GM21723 (cell line): ENCODE measurements around the gene COPB2.
A peak's percentile ranks its signal among the peaks of the same experiment; 100 is the strongest.
"Not testable (repeated sequence)": the region's sequence is repeated elsewhere in the genome, so short reads cannot be mapped to it uniquely, and the experiment has no call there.

ENCODE experiments used
- ATAC-seq: cut with Tn5 transposase; IDR thresholded peaks from one replicate; pipeline ENCODE4 v1.9.1; 2021; ENCODE audit warnings: mild to moderate bottlenecking, moderate library complexity; ENCODE audit not compliant: unreplicated experiment

The COPB2 gene

GRCh38 chr3:139389552-139390368 lies at the start of gene COPB2:
TSS of gene COPB2 (minus strand) at chr3:139389647. CDS start at chr3:139389550, 97 bp downstream.
- peak; percentile 98 for ATAC-seq

GRCh38 chr3:139434764-139435307 lies 45.4 kb upstream of the COPB2 start:
- no peak for ATAC-seq

GRCh38 chr3:139434228-139434627 lies 44.8 kb upstream of the COPB2 start:
- no peak for ATAC-seq

- ATAC-seq = no peak
These were observed 43.6 kb upstream of the COPB2 start for GRCh38 chr3:139433089-139433488.

- ATAC-seq = no peak
These were observed 41.0 kb upstream of the COPB2 start for GRCh38 chr3:139430493-139430892.

- ATAC-seq = peak; percentile 72
These were observed 38.0 kb upstream of the COPB2 start for GRCh38 chr3:139427283-139428060.

GRCh38 chr3:139425745-139426400 lies 36.4 kb upstream of the COPB2 start:
- ATAC-seq = no peak

- no peak for ATAC-seq
These were observed 33.8 kb upstream of the COPB2 start for GRCh38 chr3:139423232-139423631.

GRCh38 chr3:139421460-139421859 lies 32.0 kb upstream of the COPB2 start:
- no peak for ATAC-seq

- ATAC-seq = no peak
These were observed 31.6 kb upstream of the COPB2 start for GRCh38 chr3:139421040-139421439.

- ATAC-seq = no peak
These were observed 28.7 kb upstream of the COPB2 start for GRCh38 chr3:139418144-139418543.

- ATAC-seq = no peak
These were observed 26.8 kb upstream of the COPB2 start for GRCh38 chr3:139416275-139416674.

GRCh38 chr3:139414608-139415224 lies 25.3 kb upstream of the COPB2 start:
- no peak for ATAC-seq

- not testable (repeated sequence) for ATAC-seq
These were observed 23.4 kb upstream of the COPB2 start for GRCh38 chr3:139412891-139413290.

GRCh38 chr3:139401155-139401554 lies 11.7 kb upstream of the COPB2 start:
- ATAC-seq = not testable (repeated sequence)

- no peak for ATAC-seq
These were observed 7.3 kb upstream of the COPB2 start for GRCh38 chr3:139396707-139397106.

GRCh38 chr3:139394116-139394515 lies 4.7 kb upstream of the COPB2 start:
- ATAC-seq = no peak

GRCh38 chr3:139388821-139389551 lies 461 bp downstream of the COPB2 start:
- peak; percentile 37 for ATAC-seq

- no peak for ATAC-seq
These were observed 1.4 kb downstream of the COPB2 start for GRCh38 chr3:139388077-139388476.

GRCh38 chr3:139382291-139382690 lies 7.2 kb downstream of the COPB2 start:
- ATAC-seq = not testable (repeated sequence)
